C4-2B (cell line): ENCODE data around the gene PHACTR4.
"Not testable (repeated sequence)": the region's sequence is repeated elsewhere in the genome, so short reads cannot be mapped to it uniquely, and the experiment has no call there.

ENCODE experiments used
- H3K27ac ChIP-seq: fragments of 450-650 bp; 2 replicates; pipeline ENCODE4 v1.5.1; 2017
- CTCF ChIP-seq: fragments of 450-650 bp; conservative IDR thresholded peaks from 2 replicates; pipeline ENCODE4 v1.5.1; 2017; ENCODE audit warnings: mild to moderate bottlenecking
- ZFX ChIP-seq: fragments of 450-650 bp; IDR thresholded peaks from 2 replicates; pipeline ENCODE4 v1.6.1; 2017

The PHACTR4 gene

GRCh38 chr1:28374297-28374696 is 4.8 kb downstream of the PHACTR4 start:
- TF ChIP-seq CTCF (no peak), ZFX (no peak)
- H3K27ac ChIP-seq, result no peak overlapping the region

- H3K27ac ChIP-seq, result not testable (repeated sequence)
Measured at GRCh38 chr1:28375598-28375997, 6.1 kb downstream of the PHACTR4 start.

- not testable (repeated sequence) for H3K27ac ChIP-seq
Measured at GRCh38 chr1:28376195-28376594, 6.7 kb downstream of the PHACTR4 start.

- H3K27ac ChIP-seq, result no peak overlapping the region
- TF ChIP-seq ZFX (no peak), CTCF (no peak)
Measured at GRCh38 chr1:28378906-28379305, 9.4 kb downstream of the PHACTR4 start.

- TF ChIP-seq CTCF (no peak), ZFX (no peak)
- no peak overlapping the region for H3K27ac ChIP-seq
Measured at GRCh38 chr1:28380394-28380793, 10.9 kb downstream of the PHACTR4 start.

- not testable (repeated sequence) for H3K27ac ChIP-seq
Measured at GRCh38 chr1:28383785-28384184, 14.2 kb downstream of the PHACTR4 start.

- H3K27ac ChIP-seq, result no peak overlapping the region
- no peak for TF ChIP-seq CTCF
- no peak for TF ChIP-seq ZFX
Measured at GRCh38 chr1:28392027-28392652, 22.6 kb downstream of the PHACTR4 start.

- no peak overlapping the region for H3K27ac ChIP-seq
Measured at GRCh38 chr1:28394136-28394535, 24.6 kb downstream of the PHACTR4 start.

GRCh38 chr1:28395181-28395580 is 25.6 kb downstream of the PHACTR4 start:
- TF ChIP-seq CTCF (no peak), ZFX (no peak)
- H3K27ac ChIP-seq, result no peak overlapping the region

More at GRCh38 chr1:28394136-28394535, 24.6 kb downstream of the PHACTR4 start:
- TF ChIP-seq ZFX (no peak), CTCF (no peak)
